Heart left ventricle (tissue), 13 donors: ENCODE results near the gene PSPH.

Experiments used
- CTCF ChIP-seq, 12 donors: fragments of 200-600 bp; sonication (generic) in 4 of 12; IDR thresholded peaks; one replicate each; pipeline versions ENCODE4 v1.5.0 to v1.8.0; 2018 to 2022; ENCODE audit warnings: antibody characterized with exemption in 12 of 12, mild to moderate bottlenecking in 5 of 12
- POLR2A ChIP-seq, 2 donors: fragments of 450-650 bp; IDR thresholded peaks; one replicate each; pipeline ENCODE4 v1.6.1; 2017; ENCODE audit warnings: antibody characterized with exemption in 2 of 2, mild to moderate bottlenecking in 2 of 2, moderate library complexity in 2 of 2
- donor health status: ischemic (EF 13 %, LVEDD 7.1; RV severe dilation, severe dysfunction).
- donor health status: DM: no; HTN: yes; CAD: no.
- donor health status: DM: no; HTN: no; CAD: no.
- donor health status: ischemic (EF 25% LVEDD 6.9; RV normal size, moderate dysfunction).
- donor health status: ischemic (EF 25% LVEDD 5.7; RV mildly dilated, moderate dysfunction).
- donor health status: ischemic (EF 35%, LVEDD 5.7; RV mildly dilated, moderate dysfunction).
- donor health status: nonischemic (EF 11% LVEDD 7.7; RV severe dilation, severe dysfunction).
- donor health status: DM: yes; HTN: yes; CAD: no.
- donor health status: PGD.
- donor health status: ischemic (EF 29% LVEDD 5.4; RV normal size, mild dysfunction).
- donor health status: nonischemic (EF 23%, LVEDD 6.1; RV moderate dilation, normal function).

DNA sequence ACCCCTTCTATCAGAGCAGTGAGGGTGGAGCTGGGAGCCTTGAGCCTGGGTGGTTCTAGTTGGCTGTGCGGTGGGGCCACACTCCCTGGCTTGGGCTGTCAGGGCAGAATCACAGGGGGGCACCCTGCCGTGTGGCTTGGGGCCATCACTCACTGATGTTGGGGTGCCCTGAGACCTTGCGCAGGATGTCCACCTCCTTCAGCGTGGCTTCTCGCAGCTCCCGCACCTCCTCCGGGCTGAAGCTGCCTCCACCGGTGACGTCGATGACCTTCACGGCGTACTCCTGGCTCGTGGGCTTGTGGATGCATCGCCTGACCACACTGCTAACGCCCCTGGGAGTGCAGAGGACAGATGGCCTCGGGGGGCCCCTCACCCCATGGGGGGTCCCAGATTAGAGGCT lies 36.2 kb upstream of the PSPH start:
- TF ChIP-seq POLR2A (IDR thresholded peaks at IDR 0.05) (no peak), CTCF (IDR thresholded peaks at IDR 0.05) (no peak)
